Measurements from ENCODE around the gene SNAI1.

DNA sequence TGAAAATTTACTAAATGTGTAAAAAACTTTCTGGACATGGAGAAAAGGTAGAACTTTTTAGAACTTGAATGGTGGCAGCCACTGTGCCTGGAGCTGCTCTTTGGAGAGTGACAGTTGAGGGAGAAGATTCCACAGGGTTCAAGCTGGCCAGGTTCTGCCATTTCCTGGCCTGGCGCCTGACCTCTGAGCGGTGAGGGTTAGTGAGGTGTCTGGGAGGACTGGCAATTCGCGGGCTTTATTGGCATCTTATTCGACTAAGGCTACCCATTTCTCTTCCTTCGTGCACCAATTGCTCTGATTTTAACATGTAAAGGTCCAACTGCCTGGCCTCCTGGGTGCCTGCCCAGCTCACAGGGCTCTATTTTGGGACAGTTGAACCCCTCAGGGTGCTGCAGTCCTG, 2.4 kb downstream of the SNAI1 start:
- TF ChIP-seq, protein P1, sequence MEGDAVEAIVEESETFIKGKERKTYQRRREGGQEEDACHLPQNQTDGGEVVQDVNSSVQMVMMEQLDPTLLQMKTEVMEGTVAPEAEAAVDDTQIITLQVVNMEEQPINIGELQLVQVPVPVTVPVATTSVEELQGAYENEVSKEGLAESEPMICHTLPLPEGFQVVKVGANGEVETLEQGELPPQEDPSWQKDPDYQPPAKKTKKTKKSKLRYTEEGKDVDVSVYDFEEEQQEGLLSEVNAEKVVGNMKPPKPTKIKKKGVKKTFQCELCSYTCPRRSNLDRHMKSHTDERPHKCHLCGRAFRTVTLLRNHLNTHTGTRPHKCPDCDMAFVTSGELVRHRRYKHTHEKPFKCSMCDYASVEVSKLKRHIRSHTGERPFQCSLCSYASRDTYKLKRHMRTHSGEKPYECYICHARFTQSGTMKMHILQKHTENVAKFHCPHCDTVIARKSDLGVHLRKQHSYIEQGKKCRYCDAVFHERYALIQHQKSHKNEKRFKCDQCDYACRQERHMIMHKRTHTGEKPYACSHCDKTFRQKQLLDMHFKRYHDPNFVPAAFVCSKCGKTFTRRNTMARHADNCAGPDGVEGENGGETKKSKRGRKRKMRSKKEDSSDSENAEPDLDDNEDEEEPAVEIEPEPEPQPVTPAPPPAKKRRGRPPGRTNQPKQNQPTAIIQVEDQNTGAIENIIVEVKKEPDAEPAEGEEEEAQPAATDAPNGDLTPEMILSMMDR (IDR thresholded peaks at IDR 0.05) = no peak
- no peak for TF ChIP-seq POLR2A (IDR thresholded peaks at IDR 0.05; ENCODE audit: low read depth)
- TF ChIP-seq POLR2AphosphoS5 (IDR thresholded peaks at IDR 0.05) = no peak
- no peak for TF ChIP-seq EP300 (IDR thresholded peaks at IDR 0.05)
